ENCODE measurements around the gene MRPS24.
A peak's percentile ranks its signal among the peaks of the same experiment; 100 is the strongest.

- TF ChIP-seq, protein P1, sequence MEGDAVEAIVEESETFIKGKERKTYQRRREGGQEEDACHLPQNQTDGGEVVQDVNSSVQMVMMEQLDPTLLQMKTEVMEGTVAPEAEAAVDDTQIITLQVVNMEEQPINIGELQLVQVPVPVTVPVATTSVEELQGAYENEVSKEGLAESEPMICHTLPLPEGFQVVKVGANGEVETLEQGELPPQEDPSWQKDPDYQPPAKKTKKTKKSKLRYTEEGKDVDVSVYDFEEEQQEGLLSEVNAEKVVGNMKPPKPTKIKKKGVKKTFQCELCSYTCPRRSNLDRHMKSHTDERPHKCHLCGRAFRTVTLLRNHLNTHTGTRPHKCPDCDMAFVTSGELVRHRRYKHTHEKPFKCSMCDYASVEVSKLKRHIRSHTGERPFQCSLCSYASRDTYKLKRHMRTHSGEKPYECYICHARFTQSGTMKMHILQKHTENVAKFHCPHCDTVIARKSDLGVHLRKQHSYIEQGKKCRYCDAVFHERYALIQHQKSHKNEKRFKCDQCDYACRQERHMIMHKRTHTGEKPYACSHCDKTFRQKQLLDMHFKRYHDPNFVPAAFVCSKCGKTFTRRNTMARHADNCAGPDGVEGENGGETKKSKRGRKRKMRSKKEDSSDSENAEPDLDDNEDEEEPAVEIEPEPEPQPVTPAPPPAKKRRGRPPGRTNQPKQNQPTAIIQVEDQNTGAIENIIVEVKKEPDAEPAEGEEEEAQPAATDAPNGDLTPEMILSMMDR (IDR thresholded peaks at IDR 0.05), result no peak
- peak; percentile 56 for TF ChIP-seq POLR2A (IDR thresholded peaks at IDR 0.05)
These were observed 37.2 kb upstream of the MRPS24 start, which contains the start of gene URGCP for GRCh38 chr7:43906331-43907010.
